ENCODE data around the gene H6PD. TPM values are rescaled to one million over a fixed set of nuclear protein-coding genes. Genes with fewer than 3 reads are reported as not detected.
A peak's percentile ranks its signal among the peaks of the same experiment; 100 is the strongest.

The H6PD gene
- total and polyA plus RNA-seq, 4 experiments from 2014 or later, result 5.5 to 18.8 (median 15.7) TPM

- no peak for DNase-seq
- Mint-ChIP-seq H3K4me3 (no peak overlapping the region), H3K4me1 (peaks cover 7 to 50% (median 17%) of the 10 kb centered on the region in 4 donors), H3K27me3 (no peaks in the 10 kb centered on the region), H3K36me3 (peaks cover 0 to 4% of the 10 kb centered on the region in 2 donors), H3K9me3 (no peaks in the 10 kb centered on the region), H3K27ac (peak overlapping the region in 1 of 7 donors; percentile 59)
- Histone ChIP-seq H3K27ac (ENCODE audit: low read depth, low read length) (no peak overlapping the region), H3K36me3 (ENCODE audit: insufficient read depth, low read length) (no peaks in the 10 kb centered on the region), H3K27me3 (ENCODE audit: insufficient read depth, low read length) (no peaks in the 10 kb centered on the region), H3K9me3 (ENCODE audit: control insufficient read depth in 1 of 2, low read length in 2 of 2) (no peaks in the 10 kb centered on the region), H3K4me1 (ENCODE audit: insufficient read depth, low read length) (no peaks in the 10 kb centered on the region), H3K4me3 (ENCODE audit: low read length in 2 of 2) (no peak overlapping the region)
- ChIA-PET CTCF (ENCODE audit: partially characterized antibody) (interaction anchor here (1.9 kb wide), 1 partner anchor 150 kb away, joined by 6 read pairs; no protein-coding TSS in a partner anchor), POLR2A (ENCODE audit: partially characterized antibody) (no interaction called here)
- intact Hi-C loops (cut with micrococcal nuclease), result no loop called here
Observed at GRCh38 chr1:9306006-9306405, 71.4 kb downstream of the H6PD start.

GRCh38 chr1:9307303-9307702 lies 72.7 kb downstream of the H6PD start:
- Mint-ChIP-seq H3K36me3 (peaks cover 0 to 4% of the 10 kb centered on the region in 2 donors), H3K27ac (no peak overlapping the region), H3K4me1 (peaks cover 4 to 38% (median 17%) of the 10 kb centered on the region in 4 donors), H3K9me3 (peaks cover 0 to 1% (median 0%) of the 10 kb centered on the region in 8 donors), H3K27me3 (no peaks in the 10 kb centered on the region), H3K4me3 (no peak overlapping the region)
- ChIA-PET CTCF (ENCODE audit: partially characterized antibody) (interaction anchor here (1.3 kb wide), 1 partner anchor 17 kb away, joined by 3 read pairs; no protein-coding TSS in a partner anchor), POLR2A (ENCODE audit: partially characterized antibody) (no interaction called here)
- no peaks in the 10 kb centered on the region for H3K27me3 ChIP-seq (ENCODE audit: insufficient read depth, low read length)
- H3K4me3 ChIP-seq (ENCODE audit: low read length in 2 of 2), result no peak overlapping the region
- no peaks in the 10 kb centered on the region for H3K9me3 ChIP-seq (ENCODE audit: control insufficient read depth in 1 of 2, low read length in 2 of 2)
- no peaks in the 10 kb centered on the region for H3K36me3 ChIP-seq (ENCODE audit: insufficient read depth, low read length)
- intact Hi-C loops (cut with micrococcal nuclease), result no loop called here
- no peak overlapping the region for H3K27ac ChIP-seq (ENCODE audit: low read depth, low read length)
- no peak for DNase-seq
- H3K4me1 ChIP-seq (ENCODE audit: insufficient read depth, low read length), result no peaks in the 10 kb centered on the region

GRCh38 chr1:9308236-9308785 lies 73.7 kb downstream of the H6PD start:
- no peak overlapping the region for H3K4me3 ChIP-seq (ENCODE audit: low read length in 2 of 2)
- peak overlapping the region in 1 of 7 donors; percentile 19 for H3K27ac Mint-ChIP-seq
- H3K4me3 Mint-ChIP-seq, result no peak overlapping the region
- H3K27me3 Mint-ChIP-seq, result no peaks in the 10 kb centered on the region
- DNase-seq, result no peak
- no peaks in the 10 kb centered on the region for H3K4me1 ChIP-seq (ENCODE audit: insufficient read depth, low read length)
- H3K36me3 ChIP-seq (ENCODE audit: insufficient read depth, low read length), result no peaks in the 10 kb centered on the region
- ChIA-PET POLR2A (ENCODE audit: partially characterized antibody) (no interaction called here), CTCF (ENCODE audit: partially characterized antibody) (interaction anchor here (1.3 kb wide), 1 partner anchor 18 kb away, joined by 3 read pairs; no protein-coding TSS in a partner anchor)
- no peaks in the 10 kb centered on the region for H3K9me3 ChIP-seq (ENCODE audit: control insufficient read depth in 1 of 2, low read length in 2 of 2)
- H3K36me3 Mint-ChIP-seq, result no peaks in the 10 kb centered on the region
- peaks cover 0 to 31% (median 10%) of the 10 kb centered on the region in 4 donors for H3K4me1 Mint-ChIP-seq
- H3K27ac ChIP-seq (ENCODE audit: low read depth, low read length), result no peak overlapping the region
- intact Hi-C loops (cut with micrococcal nuclease), result no loop called here
- no peaks in the 10 kb centered on the region for H3K27me3 ChIP-seq (ENCODE audit: insufficient read depth, low read length)
- H3K9me3 Mint-ChIP-seq, result peaks cover 0 to 1% (median 0%) of the 10 kb centered on the region in 8 donors

GRCh38 chr1:9309080-9309479 lies 74.5 kb downstream of the H6PD start:
- ChIA-PET CTCF (ENCODE audit: partially characterized antibody) (interaction anchor here (1.4 kb wide), 1 partner anchor 19 kb away, joined by 3 read pairs; no protein-coding TSS in a partner anchor), POLR2A (ENCODE audit: partially characterized antibody) (no interaction called here)
- no peaks in the 10 kb centered on the region for H3K9me3 ChIP-seq (ENCODE audit: control insufficient read depth in 1 of 2, low read length in 2 of 2)
- Mint-ChIP-seq H3K9me3 (peaks cover 0 to 1% (median 0%) of the 10 kb centered on the region in 8 donors), H3K27me3 (no peaks in the 10 kb centered on the region), H3K4me1 (peaks cover 0 to 31% (median 10%) of the 10 kb centered on the region in 4 donors), H3K36me3 (no peaks in the 10 kb centered on the region), H3K4me3 (no peak overlapping the region), H3K27ac (peak overlapping the region in 1 of 7 donors; percentile 69)
- no peak overlapping the region for H3K27ac ChIP-seq (ENCODE audit: low read depth, low read length)
- intact Hi-C loops (cut with micrococcal nuclease), result no loop called here
- no peaks in the 10 kb centered on the region for H3K36me3 ChIP-seq (ENCODE audit: insufficient read depth, low read length)
- DNase-seq, result no peak
- H3K4me1 ChIP-seq (ENCODE audit: insufficient read depth, low read length), result no peaks in the 10 kb centered on the region
- H3K27me3 ChIP-seq (ENCODE audit: insufficient read depth, low read length), result no peaks in the 10 kb centered on the region
- no peak overlapping the region for H3K4me3 ChIP-seq (ENCODE audit: low read length in 2 of 2)

GRCh38 chr1:9309991-9310390 lies 75.4 kb downstream of the H6PD start:
- Mint-ChIP-seq H3K4me1 (peaks cover 5 to 31% (median 15%) of the 10 kb centered on the region in 4 donors), H3K27ac (peak overlapping the region in 2 of 7 donors; percentile 52 to 74), H3K4me3 (no peak overlapping the region), H3K27me3 (no peaks in the 10 kb centered on the region), H3K9me3 (peaks cover 0 to 1% (median 0%) of the 10 kb centered on the region in 8 donors), H3K36me3 (no peaks in the 10 kb centered on the region)
- H3K36me3 ChIP-seq (ENCODE audit: insufficient read depth, low read length), result no peaks in the 10 kb centered on the region
- no peaks in the 10 kb centered on the region for H3K27me3 ChIP-seq (ENCODE audit: insufficient read depth, low read length)
- peaks cover 1% of the 10 kb centered on the region for H3K4me1 ChIP-seq (ENCODE audit: insufficient read depth, low read length)
- no peaks in the 10 kb centered on the region for H3K9me3 ChIP-seq (ENCODE audit: control insufficient read depth in 1 of 2, low read length in 2 of 2)
- intact Hi-C loops (cut with micrococcal nuclease), result no loop called here
- ChIA-PET POLR2A (ENCODE audit: partially characterized antibody) (no interaction called here), CTCF (ENCODE audit: partially characterized antibody) (interaction anchor here (1.4 kb wide), 1 partner anchor 20 kb away, joined by 3 read pairs; no protein-coding TSS in a partner anchor)
- no peak overlapping the region for H3K4me3 ChIP-seq (ENCODE audit: low read length in 2 of 2)
- H3K27ac ChIP-seq (ENCODE audit: low read depth, low read length), result no peak overlapping the region
- no peak for DNase-seq

DNA sequence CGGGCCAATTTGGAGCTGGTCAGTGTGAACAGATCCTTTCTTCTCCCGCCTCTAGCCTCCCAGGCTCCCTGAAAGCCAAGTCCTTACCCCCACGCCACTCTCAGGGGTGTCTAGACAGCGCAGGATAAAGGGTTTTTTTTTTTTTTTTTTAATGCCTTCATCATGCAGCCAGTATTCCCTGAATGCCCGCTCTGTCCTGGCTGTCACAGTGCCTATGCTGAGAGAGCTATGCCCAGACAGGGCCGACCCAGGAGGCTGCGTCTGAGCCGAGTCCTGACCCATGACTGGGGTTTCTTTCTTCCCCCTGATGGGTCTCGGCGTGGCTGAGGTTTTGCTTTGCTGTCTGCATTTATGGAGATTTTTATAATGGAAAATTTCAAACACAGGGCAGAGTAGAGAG lies 76.5 kb downstream of the H6PD start:
- ChIA-PET CTCF (ENCODE audit: partially characterized antibody) (interaction anchor here (0.6 to 0.7 kb wide), 2 partner anchors 14 to 523 kb away, joined by 3 to 4 read pairs; no protein-coding TSS in a partner anchor), POLR2A (ENCODE audit: partially characterized antibody) (no interaction called here)
- no peaks in the 10 kb centered on the region for H3K9me3 ChIP-seq (ENCODE audit: control insufficient read depth in 1 of 2, low read length in 2 of 2)
- intact Hi-C loops (cut with micrococcal nuclease), result no loop called here
- no peak for DNase-seq
- Mint-ChIP-seq H3K4me1 (peaks cover 14 to 31% (median 19%) of the 10 kb centered on the region in 4 donors), H3K27me3 (no peaks in the 10 kb centered on the region), H3K36me3 (no peaks in the 10 kb centered on the region), H3K27ac (no peak overlapping the region), H3K9me3 (peaks cover 0 to 1% (median 0%) of the 10 kb centered on the region in 8 donors), H3K4me3 (no peak overlapping the region)
- H3K36me3 ChIP-seq (ENCODE audit: insufficient read depth, low read length), result no peaks in the 10 kb centered on the region
- no peak overlapping the region for H3K4me3 ChIP-seq (ENCODE audit: low read length in 2 of 2)
- peaks cover 11% of the 10 kb centered on the region for H3K4me1 ChIP-seq (ENCODE audit: insufficient read depth, low read length)
- no peaks in the 10 kb centered on the region for H3K27me3 ChIP-seq (ENCODE audit: insufficient read depth, low read length)
- no peak overlapping the region for H3K27ac ChIP-seq (ENCODE audit: low read depth, low read length)

DNA sequence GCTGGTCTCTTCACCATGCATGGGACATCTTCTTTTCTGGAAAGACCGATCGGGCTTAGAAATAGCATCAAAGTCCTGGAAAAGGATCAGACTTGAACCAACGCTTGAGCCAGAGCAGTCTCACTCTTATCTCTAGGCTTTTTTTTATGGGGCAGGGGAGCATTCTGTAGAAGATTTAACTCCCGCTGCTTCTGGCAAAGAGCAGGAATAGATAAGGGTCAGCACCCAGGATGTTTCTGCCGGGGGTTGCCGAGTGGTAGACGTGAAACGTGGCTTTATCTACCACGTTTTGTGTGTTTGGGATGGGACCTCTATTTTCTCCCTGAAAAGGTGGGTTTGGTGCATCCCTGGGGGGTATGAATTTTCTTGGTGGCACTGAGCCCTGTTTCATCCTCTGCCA lies 76.9 kb downstream of the H6PD start:
- DNase-seq, result no peak
- Histone ChIP-seq H3K4me3 (ENCODE audit: low read length in 2 of 2) (no peak overlapping the region), H3K27ac (ENCODE audit: low read depth, low read length) (no peak overlapping the region), H3K9me3 (ENCODE audit: control insufficient read depth in 1 of 2, low read length in 2 of 2) (no peaks in the 10 kb centered on the region), H3K4me1 (ENCODE audit: insufficient read depth, low read length) (peaks cover 11% of the 10 kb centered on the region), H3K36me3 (ENCODE audit: insufficient read depth, low read length) (no peaks in the 10 kb centered on the region), H3K27me3 (ENCODE audit: insufficient read depth, low read length) (no peaks in the 10 kb centered on the region)
- Mint-ChIP-seq H3K36me3 (no peaks in the 10 kb centered on the region), H3K4me1 (peaks cover 14 to 27% (median 17%) of the 10 kb centered on the region in 4 donors), H3K27me3 (no peaks in the 10 kb centered on the region), H3K27ac (peak overlapping the region in 1 of 7 donors; percentile 14), H3K4me3 (no peak overlapping the region), H3K9me3 (peaks cover 0 to 1% (median 0%) of the 10 kb centered on the region in 8 donors)
- POLR2A ChIA-PET (ENCODE audit: partially characterized antibody), result no interaction called here
- CTCF ChIA-PET (ENCODE audit: partially characterized antibody), result no interaction called here
- intact Hi-C loops (cut with micrococcal nuclease), result no loop called here

All from CD4-positive, alpha-beta memory T cell (primary cell).